GM19035 (cell line): ENCODE results near the gene USE1.
"Not testable (repeated sequence)": the region's sequence is repeated elsewhere in the genome, so short reads cannot be mapped to it uniquely, and the experiment has no call there.

ENCODE experiments used
- ATAC-seq: cut with Tn5 transposase; IDR thresholded peaks from one replicate; pipeline ENCODE4 v1.9.1; 2021; ENCODE audit not compliant: unreplicated experiment

Gene USE1

GRCh38 chr19:17215127-17215971, at the start of gene USE1:
USE1 (plus strand) TSS chr19:17215357; CDS start chr19:17215406, 49 bp downstream.
- peak; percentile 86 for ATAC-seq

DNA sequence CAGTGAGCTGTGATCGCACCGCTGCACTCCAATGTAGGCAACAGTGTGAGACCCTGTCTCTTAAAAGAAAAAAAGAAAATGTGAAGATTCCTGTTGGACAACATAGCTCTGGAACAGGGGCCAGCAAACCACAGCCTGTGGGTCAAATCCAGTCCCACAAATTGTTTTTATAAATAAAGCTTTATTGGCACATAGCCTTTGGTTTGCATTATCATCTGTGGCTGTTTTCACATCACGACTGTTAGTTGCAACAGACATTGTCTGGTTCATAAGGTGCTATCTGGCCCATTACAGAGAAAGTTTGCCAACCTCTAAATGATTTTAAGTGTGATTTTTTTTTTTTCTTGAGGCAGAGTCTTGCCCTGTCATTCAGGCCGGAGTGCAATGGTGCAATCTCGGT, 49.4 kb upstream of the USE1 start:
- ATAC-seq = no peak

DNA sequence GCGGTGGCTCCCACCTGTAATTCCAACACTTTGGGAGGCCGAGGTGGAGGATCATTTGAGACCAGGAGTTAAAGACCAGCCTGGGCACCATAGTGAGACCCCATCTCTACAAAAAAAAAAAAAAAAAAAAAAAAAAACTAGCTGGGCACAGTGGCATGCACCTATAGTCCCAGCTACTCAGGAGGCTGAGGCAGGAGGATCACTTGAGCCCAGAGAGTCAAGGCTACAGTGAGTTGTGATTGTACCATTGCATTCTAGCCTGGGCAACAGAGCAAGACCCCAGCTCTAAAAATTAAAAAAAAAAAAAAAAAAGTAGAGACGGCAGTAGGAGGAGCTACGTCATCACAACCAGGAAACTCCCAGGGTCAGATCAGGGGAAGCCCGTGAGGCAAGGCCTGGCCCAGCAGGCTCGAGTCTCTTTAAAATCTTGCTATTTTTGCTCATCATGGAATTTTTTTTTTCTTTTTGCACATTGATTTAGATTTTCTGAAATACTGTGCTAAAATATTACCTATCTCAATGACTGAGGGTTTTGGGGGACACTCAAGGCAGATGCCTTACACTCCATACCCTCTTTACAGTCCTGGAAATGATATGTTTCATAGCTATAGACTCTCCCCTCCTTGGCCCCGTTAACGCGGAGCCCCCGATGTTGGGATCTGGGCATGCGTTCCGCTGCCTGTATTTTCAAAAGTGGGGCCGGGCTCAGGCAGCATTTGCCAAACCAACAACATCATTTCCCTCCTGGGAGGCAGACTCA, 44.4 kb upstream of the USE1 start:
- no peak for ATAC-seq

DNA sequence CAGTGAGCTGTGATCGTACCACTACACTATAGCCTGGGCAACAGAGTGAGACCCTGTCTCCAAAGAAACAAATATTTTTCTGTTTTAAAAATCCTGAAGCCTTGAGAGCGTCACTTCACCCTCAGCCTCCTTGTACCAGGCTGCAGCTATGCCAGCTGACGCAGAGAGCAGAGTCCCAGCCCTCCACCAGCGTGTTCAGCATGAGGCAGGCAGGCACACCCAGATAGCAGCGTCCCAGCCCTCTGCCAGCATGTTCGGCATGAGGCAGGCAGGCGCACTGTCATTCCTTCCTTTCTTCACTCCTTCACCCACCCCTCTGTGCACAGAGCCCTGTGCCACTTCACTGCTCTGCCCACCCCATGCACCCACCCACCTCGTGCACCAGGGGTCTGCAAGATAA, 43.3 kb upstream of the USE1 start:
- no peak for ATAC-seq

DNA sequence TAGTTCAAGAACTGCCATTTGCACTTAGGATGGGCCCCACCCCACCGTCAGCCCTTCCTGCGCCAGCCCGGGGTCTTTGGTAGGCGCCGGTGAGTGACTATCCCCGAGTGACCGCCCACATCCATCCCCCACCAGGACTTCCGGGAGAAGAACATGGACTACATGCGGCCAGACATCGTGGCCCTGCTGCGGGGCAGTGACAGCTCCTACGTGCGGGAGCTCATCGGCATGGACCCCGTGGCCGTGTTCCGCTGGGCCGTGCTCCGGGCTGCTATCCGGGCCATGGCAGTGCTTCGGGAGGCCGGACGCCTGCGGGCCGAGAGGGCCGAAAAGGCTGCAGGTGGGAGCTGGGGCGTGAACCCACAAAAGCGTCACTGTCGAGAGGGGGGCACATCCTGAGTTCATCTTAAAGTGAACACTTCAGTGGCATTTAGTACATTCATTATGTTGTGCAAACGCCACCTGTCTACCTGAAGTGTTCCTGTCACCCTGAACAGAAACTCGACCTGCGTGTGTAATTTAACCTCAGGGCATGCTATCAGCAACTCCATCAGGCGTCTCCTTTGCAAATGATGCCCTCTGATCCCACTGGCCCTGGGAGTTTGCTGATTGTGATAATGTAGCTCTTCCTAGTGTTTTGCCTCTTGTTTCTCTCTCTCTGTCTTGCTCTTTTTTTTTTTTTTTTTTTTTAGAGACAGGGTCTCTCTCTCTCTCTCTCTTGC, 42.4 kb upstream of the USE1 start:
- ATAC-seq = no peak

DNA sequence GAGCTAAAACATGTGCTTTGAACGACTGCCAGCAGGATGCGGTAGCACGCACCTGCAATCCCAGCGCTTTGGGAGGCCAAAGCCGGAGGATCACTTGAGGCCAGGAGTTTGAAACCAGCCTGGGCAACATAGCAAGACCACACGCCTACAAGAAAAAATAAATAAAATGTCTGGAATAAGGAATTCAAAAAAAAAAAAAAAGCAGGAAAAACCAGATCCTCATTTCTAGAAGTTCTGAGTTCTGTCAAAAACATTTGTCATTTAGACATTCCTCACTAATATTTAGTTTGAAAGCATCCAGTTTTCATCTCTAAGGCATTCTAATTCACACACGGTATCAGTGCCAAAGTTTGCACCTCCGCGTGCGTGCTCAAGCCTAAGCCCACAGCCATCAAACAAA, 36.9 kb upstream of the USE1 start:
- no peak for ATAC-seq

DNA sequence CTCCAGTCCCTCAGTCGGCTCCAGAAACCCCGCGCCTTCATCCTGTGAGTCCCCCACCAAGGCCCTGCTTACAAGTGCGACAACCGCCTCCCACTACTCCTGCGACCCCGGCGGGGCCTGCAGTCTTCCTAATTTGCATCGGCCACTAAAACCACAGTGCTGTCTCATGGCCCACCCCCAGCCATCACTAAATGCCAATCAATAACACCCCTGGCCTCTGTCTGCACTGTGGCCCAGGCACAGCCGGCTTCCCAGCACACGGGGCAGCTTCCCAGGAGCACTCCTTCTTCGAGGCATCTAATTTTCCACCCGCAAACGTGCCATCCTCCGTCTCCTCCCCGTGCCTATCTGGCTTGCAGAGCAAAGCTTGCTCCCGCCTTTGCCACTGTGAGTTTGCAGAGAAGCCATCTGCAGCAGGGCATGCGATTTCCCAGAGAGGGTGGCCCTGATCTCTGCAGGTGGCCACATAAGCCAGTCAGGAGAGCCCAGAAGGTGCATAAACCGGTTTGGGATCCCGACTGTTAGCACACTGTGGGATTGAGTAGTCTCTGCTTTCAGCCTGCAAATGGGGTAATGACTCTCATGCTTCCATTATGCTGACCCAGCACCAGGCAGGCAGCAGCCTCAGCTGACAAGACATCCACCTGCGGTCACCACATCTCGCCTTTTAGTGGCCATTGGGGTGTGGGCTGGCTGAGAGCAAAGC, 34.0 kb upstream of the USE1 start:
- no peak for ATAC-seq

DNA sequence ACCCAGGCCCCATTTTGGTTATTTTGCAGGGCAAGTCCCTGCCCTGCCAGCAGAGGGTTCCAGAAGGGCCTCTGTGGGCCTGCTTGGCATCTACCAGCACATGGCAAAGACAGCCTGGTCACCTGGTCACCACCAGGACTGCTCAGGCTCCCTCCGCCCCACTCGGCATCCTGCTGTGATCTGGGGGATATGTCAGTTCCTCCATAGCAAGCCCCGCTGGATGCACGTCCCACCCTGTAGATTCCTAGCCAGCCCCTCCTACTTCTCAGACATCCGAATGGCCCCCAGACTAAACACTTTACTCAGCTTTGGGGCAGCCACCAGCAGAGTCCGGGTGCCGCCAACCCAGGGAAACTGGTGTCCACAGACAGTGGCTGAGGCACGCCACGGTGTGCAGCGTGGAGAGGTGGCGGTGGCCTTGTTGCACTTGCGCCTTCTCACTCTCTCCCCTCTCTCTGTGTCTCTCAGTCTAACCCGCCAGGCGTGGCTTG, 31.8 kb upstream of the USE1 start:
- ATAC-seq = no peak

- no peak for ATAC-seq
These were observed 31.3 kb upstream of the USE1 start for GRCh38 chr19:17183858-17184321.

DNA sequence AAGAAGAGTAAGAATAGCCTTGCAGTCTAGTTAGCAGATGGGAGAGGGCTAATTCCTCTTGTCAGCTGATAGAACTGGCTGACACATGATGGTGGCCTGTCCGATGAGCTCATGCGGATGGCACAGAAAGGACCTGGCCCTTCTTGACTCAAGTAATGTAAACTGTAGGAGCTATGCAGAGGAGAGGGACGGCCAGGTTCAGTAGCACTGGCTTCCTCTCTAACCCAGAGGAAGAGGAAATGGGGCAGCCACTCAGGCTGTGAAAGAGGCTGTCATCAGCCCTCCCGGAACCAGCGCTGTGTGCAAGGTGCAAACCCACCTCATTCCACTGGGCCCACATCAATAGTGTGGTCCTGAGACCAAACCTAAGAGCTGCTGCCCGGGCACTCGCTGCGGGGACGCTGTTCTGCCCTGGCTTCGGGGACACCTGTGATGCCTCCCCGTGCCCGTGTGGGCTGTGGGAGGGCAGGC, 30.8 kb upstream of the USE1 start:
- ATAC-seq = no peak

- no peak for ATAC-seq
These were observed 29.6 kb upstream of the USE1 start for GRCh38 chr19:17185590-17185989.

- ATAC-seq = not testable (repeated sequence)
These were observed 23.4 kb upstream of the USE1 start for GRCh38 chr19:17191736-17192135.

GRCh38 chr19:17192751-17193150, 22.4 kb upstream of the USE1 start:
- no peak for ATAC-seq

- no peak for ATAC-seq
These were observed 20.5 kb upstream of the USE1 start for GRCh38 chr19:17194608-17195007.

GRCh38 chr19:17195106-17195505, 20.1 kb upstream of the USE1 start:
- no peak for ATAC-seq

DNA sequence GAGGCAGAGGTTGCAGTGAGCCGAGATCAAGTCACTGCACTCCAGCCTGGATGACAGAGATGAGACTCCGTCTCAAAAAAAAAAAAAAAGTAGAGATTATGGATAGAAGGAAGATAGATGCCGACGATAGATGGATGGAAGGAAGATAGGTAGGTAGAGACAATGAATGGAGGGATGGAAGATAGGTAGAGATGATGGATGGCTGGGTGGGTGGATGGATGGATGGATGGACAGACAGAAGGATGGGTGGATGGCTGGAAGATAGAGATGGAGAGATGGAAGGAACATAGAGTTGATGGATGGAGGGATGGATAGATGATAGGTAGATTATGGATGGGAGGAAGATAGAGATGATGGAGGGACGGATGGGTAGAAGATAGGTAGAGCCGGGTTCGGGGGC, 18.5 kb upstream of the USE1 start:
- ATAC-seq = no peak

GRCh38 chr19:17197666-17198065, 17.5 kb upstream of the USE1 start:
- ATAC-seq = no peak

DNA sequence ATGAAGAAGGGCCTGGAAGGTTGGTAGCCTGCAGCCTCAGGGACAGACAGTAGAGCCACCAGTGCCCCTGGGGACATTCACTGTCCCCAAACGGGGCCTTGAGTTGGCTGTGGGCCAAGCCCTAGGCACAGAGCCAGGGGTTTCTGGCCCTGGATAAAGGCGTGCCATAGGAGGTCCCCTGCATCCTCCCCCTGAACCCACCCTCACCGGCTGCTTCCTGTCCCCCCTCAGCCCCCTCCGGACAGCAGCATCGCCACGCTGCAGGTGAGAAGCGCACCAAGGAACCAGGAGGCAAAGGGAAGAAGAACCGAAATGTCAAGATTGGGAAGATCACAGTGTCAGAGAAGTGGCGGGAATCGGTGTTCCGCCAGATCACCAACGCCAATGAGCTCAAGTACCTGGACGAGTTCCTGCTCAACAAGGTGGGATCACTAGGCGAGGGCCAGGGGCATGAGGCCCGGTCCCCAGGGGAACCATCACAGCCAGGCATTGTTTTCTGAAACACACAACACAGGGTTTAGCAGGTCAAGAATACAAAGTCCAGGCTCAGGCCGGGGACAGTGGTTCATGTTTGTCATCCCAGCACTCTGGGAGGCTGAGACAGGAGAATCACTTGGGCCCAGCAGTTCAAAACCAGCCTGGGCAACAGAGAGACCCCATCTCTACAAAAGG, 14.6 kb upstream of the USE1 start:
- no peak for ATAC-seq

DNA sequence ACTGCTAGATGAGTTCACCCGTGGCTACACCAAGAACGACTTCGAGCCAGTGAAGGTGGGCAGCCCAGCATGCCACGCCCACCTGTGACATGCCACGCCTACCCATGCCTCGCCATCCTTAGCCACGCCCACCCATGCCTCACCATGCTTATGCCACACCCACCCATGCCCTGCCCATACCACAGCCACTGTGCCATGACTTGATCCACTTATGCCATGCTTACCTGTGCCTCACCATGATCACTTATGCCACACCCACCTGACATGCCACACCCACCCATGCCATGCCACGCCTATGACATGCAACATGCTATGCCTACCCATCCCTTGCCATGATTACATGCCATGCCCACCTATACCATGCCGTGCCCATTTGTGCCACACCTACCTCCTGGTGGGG, 12.9 kb upstream of the USE1 start:
- no peak for ATAC-seq

DNA sequence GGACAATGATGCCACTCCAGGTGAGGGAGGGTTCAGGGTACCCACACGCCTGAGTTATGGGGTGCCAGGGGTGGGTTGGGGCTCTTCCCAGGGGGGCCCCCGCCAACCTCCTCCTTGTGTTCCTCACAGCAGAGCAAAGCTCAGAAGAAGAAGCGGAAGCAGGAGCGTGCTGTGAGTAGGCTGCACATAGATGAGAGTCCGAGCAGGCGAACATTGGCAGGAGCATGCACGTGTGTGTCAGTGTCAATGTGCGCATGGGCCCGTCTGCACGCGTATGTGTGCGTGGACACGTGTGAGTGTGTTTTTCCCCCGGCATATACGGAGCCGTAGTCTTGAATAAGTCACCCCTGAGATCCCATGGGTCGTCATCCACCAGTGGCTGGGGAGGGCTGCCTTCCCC, 12.4 kb upstream of the USE1 start:
- no peak for ATAC-seq
